Measurements from ENCODE around the gene ERF.

The ERF gene

GRCh38 chr19:42279902-42280814, 25.2 kb upstream of the ERF start:
- TF ChIP-seq POLR2AphosphoS5 (IDR thresholded peaks at IDR 0.05; ENCODE audit: low read depth, low read length) (peak; percentile 89), REST (IDR thresholded peaks at IDR 0.05; ENCODE audit: insufficient read depth in 1 of 2, low read depth in 2 of 2, low read length in 2 of 2) (0 out of 4 replicates have a peak, but pooled peaks of 1 of the 2 experiments have one; percentile 37), SIN3A (IDR thresholded peaks at IDR 0.05; ENCODE audit: borderline replicate concordance, insufficient read depth, low read length) (peak; percentile 74; the same call in 1 of the 2 replicates), TAF1 (IDR thresholded peaks at IDR 0.05; ENCODE audit: borderline replicate concordance, insufficient read depth, low read length) (peak; percentile 67; the same call in 1 of the 2 replicates), FOXP2 (optimal IDR thresholded peaks at IDR 0.05; ENCODE audit: borderline replicate concordance, extremely low read depth, extremely low read length, insufficient read depth) (no peak)

- TF ChIP-seq POLR2AphosphoS5 (IDR thresholded peaks at IDR 0.05; ENCODE audit: low read depth, low read length) (no peak), FOXP2 (optimal IDR thresholded peaks at IDR 0.05; ENCODE audit: borderline replicate concordance, extremely low read depth, extremely low read length, insufficient read depth) (no peak), SIN3A (IDR thresholded peaks at IDR 0.05; ENCODE audit: borderline replicate concordance, insufficient read depth, low read length) (no peak)
Observed at GRCh38 chr19:42279155-42279901, 24.4 kb upstream of the ERF start.

DNA sequence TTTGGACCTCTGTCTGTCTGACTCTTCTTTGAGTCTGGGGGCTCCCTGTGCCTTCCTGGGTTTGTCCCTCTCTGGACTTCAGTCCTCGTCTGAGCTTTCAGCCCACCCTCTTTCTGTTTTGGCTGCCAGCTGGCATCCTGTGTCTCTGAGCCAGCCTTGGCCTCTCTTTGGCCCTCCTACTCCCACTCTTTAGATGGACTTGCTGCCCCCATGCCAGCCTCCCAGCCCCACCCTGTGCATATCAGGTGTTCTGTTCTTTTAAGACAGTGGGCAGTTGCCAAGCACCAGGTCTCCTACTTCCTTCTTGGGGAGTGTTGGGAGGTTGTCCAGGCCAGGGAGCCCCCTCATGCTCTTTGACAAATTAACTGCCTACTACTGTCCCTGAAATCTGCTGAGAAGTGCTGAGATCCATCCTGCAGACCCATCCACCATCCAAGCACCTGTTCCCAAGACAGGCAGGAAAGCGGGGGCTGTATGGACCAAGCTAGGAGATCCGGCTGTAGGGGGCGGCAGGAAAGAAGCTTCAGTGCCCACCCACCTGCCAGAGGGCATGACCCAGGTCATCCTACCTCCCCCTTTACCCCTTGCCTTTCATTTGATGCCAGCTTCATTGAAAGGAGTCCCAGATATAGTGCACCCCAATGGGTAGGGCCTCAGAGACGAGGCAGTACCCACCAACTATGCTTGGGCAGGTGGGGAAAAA, 23.7 kb upstream of the ERF start:
- 0 out of 2 replicates have a peak, but pooled peaks have one; percentile 20 for TF ChIP-seq TAF1 (IDR thresholded peaks at IDR 0.05; ENCODE audit: borderline replicate concordance, insufficient read depth, low read length)
- TF ChIP-seq POLR2AphosphoS5 (IDR thresholded peaks at IDR 0.05; ENCODE audit: low read depth, low read length): no peak

DNA sequence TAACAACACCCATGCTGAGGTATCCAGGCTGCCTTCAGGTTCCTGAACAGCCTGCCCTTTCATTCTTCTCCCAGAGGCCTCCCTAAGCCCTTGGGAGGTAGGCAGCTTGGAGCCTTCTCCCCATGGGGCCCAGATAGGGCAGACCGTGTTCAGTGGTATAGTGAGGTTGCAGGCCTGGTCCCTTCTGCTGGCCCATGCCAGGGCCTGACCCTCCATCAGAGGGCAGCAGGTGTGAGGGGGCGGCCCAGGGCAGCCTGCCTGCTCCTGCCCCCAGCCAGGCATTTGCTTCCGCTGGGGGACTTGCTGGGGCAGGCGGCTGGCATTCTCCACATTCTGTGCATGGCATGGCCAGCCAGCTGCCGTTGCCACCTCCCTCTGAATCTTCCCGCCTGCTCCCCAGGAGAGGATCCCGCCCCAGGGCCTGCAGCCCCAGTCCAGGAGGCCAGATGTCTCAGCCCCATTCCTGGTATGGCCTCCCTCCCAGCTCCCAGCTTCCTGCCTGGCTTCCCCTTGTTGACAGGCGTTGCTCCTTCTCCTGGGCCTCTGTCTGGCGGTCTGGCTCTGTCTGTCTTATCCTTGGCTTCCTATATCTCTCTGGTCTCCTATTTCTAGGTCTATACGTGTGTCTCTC, 23.0 kb upstream of the ERF start:
- no peak; the same call in 1 of the 2 replicates for TF ChIP-seq POLR2AphosphoS5 (IDR thresholded peaks at IDR 0.05; ENCODE audit: low read depth, low read length)
- no peak for TF ChIP-seq REST (IDR thresholded peaks at IDR 0.05; ENCODE audit: insufficient read depth in 1 of 2, low read depth in 2 of 2, low read length in 2 of 2)
- peak; percentile 74; the same call in 1 of the 2 replicates for TF ChIP-seq SIN3A (IDR thresholded peaks at IDR 0.05; ENCODE audit: borderline replicate concordance, insufficient read depth, low read length)
- TF ChIP-seq FOXP2 (optimal IDR thresholded peaks at IDR 0.05; ENCODE audit: borderline replicate concordance, extremely low read depth, extremely low read length, insufficient read depth): no peak
- TF ChIP-seq TAF1 (IDR thresholded peaks at IDR 0.05; ENCODE audit: borderline replicate concordance, insufficient read depth, low read length): no peak

GRCh38 chr19:42276821-42277220, 21.9 kb upstream of the ERF start:
- TF ChIP-seq POLR2AphosphoS5 (IDR thresholded peaks at IDR 0.05; ENCODE audit: low read depth, low read length) (0 out of 2 replicates have a peak, but pooled peaks have one; percentile 19), SIN3A (IDR thresholded peaks at IDR 0.05; ENCODE audit: borderline replicate concordance, insufficient read depth, low read length) (no peak)

DNA sequence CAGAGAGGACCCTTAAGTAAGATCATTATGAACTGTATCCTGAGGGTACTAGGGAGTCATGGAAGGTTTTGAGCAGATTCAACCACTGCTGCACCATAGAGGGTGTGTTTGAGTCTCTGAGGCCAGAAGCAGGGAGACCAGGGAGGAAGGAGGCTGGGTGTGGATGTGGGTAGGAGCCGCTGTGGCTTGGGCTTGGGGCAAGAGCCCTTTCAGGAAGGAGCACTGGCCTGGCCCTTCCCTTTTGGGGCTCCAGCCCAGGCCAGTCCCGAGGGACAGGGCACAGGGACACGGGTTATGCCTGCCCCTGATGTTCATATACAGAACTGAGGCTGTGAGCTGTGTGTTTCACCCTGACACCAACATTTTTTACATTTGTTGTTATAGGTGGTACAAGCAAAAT, 21.4 kb upstream of the ERF start:
- no peak for TF ChIP-seq REST (IDR thresholded peaks at IDR 0.05; ENCODE audit: insufficient read depth in 1 of 2, low read depth in 2 of 2, low read length in 2 of 2)
- no peak for TF ChIP-seq POLR2AphosphoS5 (IDR thresholded peaks at IDR 0.05; ENCODE audit: low read depth, low read length)
- no peak for TF ChIP-seq TAF1 (IDR thresholded peaks at IDR 0.05; ENCODE audit: borderline replicate concordance, insufficient read depth, low read length)
- TF ChIP-seq SIN3A (IDR thresholded peaks at IDR 0.05; ENCODE audit: borderline replicate concordance, insufficient read depth, low read length): no peak
- TF ChIP-seq FOXP2 (optimal IDR thresholded peaks at IDR 0.05; ENCODE audit: borderline replicate concordance, extremely low read depth, extremely low read length, insufficient read depth): no peak

All from PFSK-1 (cell line).